ENCODE data around the gene CEP104. TPM values are rescaled to one million over a fixed set of nuclear protein-coding genes. Genes with fewer than 3 reads are reported as not detected.
A peak's percentile ranks its signal among the peaks of the same experiment; 100 is the strongest.

CEP104 gene
- total and polyA plus RNA-seq, 9 of the 15 experiments (the other 6 are each of a cell fraction or from before 2014, with no cell fraction given) = 11.2 to 63.4 (median 42.6) TPM

- TF ChIP-seq ZNF592 (IDR thresholded peaks at IDR 0.05) (peak; percentile 70; the same call in 1 of the 2 replicates), TRIM24 (IDR thresholded peaks at IDR 0.05) (0 out of 4 replicates have a peak, but pooled peaks of 1 of the 2 experiments have one; percentile 3), HDAC8 (tag; IDR thresholded peaks at IDR 0.05) (no peak; the same call in 1 of the 2 replicates), HSF4 (CRISPR knock-in tag; IDR thresholded peaks at IDR 0.05; ENCODE audit: borderline replicate concordance) (no peak), RBM15 (IDR thresholded peaks at IDR 0.05; ENCODE audit: insufficient read depth, low read length) (no peak), E2F6 (IDR thresholded peaks at IDR 0.05; ENCODE audit: borderline replicate concordance in 1 of 2, extremely low read depth in 1 of 2, insufficient read depth in 1 of 2, insufficient read length in 1 of 2, low read depth in 1 of 2, low read length in 1 of 2, poor library complexity in 1 of 2, severe bottlenecking in 1 of 2) (no peak), KDM5B (IDR thresholded peaks at IDR 0.05; ENCODE audit: insufficient replicate concordance, low read depth, low read length) (peak; percentile 11), CREB1 (IDR thresholded peaks at IDR 0.05) (0 out of 2 replicates have a peak, but pooled peaks have one; percentile 7), CREB1 (CRISPR knock-in tag; IDR thresholded peaks at IDR 0.05) (no peak), ZNF76 (CRISPR knock-in tag; IDR thresholded peaks at IDR 0.05; ENCODE audit: borderline replicate concordance) (no peak), E4F1 (CRISPR knock-in tag; IDR thresholded peaks at IDR 0.05; ENCODE audit: borderline replicate concordance) (0 out of 2 replicates have a peak, but pooled peaks have one; percentile 52), ZNF57 (CRISPR knock-in tag; IDR thresholded peaks at IDR 0.05) (0 out of 2 replicates have a peak, but pooled peaks have one; percentile 45), ZC3H4 (CRISPR knock-in tag; IDR thresholded peaks at IDR 0.05; ENCODE audit: borderline replicate concordance) (no peak), BRD9 (IDR thresholded peaks at IDR 0.05; ENCODE audit: low read depth, partially characterized antibody) (peak; percentile 62), JUN (IDR thresholded peaks at IDR 0.05; ENCODE audit: borderline replicate concordance, low read depth, low read length) (no peak), JUN (CRISPR knock-in tag; IDR thresholded peaks at IDR 0.05; ENCODE audit: borderline replicate concordance) (0 out of 2 replicates have a peak, but pooled peaks have one; percentile 31)
These were observed 80.6 kb downstream of the CEP104 start (continued) for GRCh38 chr1:3776231-3776961.
